HepG2 (cell line): Measurements from ENCODE around the gene VPS9D1. TPM values are rescaled to one million over a fixed set of nuclear protein-coding genes. Genes with fewer than 3 reads are reported as not detected.

ENCODE experiments used
- ATAC-seq: fragments of 200-7000 bp; cut with Tn5 transposase; 3 replicates; pipeline ENCODE4 v1.9.1; 2020; ENCODE audit warnings: mild to moderate bottlenecking, moderate library complexity
- BruUV-seq: library from RNA; stranded (reverse); fragments of 400-500 nt; replicated peaks from 2 replicates; lab custom pipeline; 2021; lab: Mats Ljungman, UMichigan
- CTCF ChIA-PET: fragments of 300-600 bp; formaldehyde crosslinking; extraction: SDS; loops from one replicate; lab custom pipeline; 2021; ENCODE audit warnings: low total read pairs, inconsistent platforms, low intra/inter-chr PET ratio; lab: Yijun Ruan, JAX
- POLR2A ChIA-PET: fragments of 350-600 bp; sonication (Branson Sonifier 250); formaldehyde crosslinking; loops from one replicate; lab custom pipeline; 2020; ENCODE audit warnings: antibody characterized with exemption, inconsistent platforms; lab: Yijun Ruan, JAX
- DNase-seq: peaks from one replicate; pipeline ENCODE4 v3.0.0-alpha.2; 2015; ENCODE audit warnings: low spot score
- FAIRE-seq: peaks from 3 replicates; lab custom pipeline; 2011; peaks lifted over from hg19 to GRCh38; lab: Jason Lieb, UNC
- H2AFZ ChIP-seq: one replicate; pipeline ENCODE4 v1.6.1; 2011; ENCODE audit warnings: low read length, inconsistent platforms
- H3K27ac ChIP-seq: fragments of 300-600 bp; 3 replicates; pipeline ENCODE4 v1.8.0; 2011; ENCODE audit warnings: mixed run types, mild to moderate bottlenecking, mixed read lengths, low read length, inconsistent platforms; ENCODE audit not compliant: insufficient read depth; ENCODE audit errors: extremely low read length
- H3K27me3 ChIP-seq, 2 experiments: fragments of 200-600 bp in 1 of 2; 2 replicates in 1 of 2; 3 replicates in 1 of 2; pipeline versions ENCODE4 v1.6.0 to v1.8.0; 2011; ENCODE audit warnings: low read length in 2 of 2, mild to moderate bottlenecking in 2 of 2, moderate library complexity in 2 of 2, inconsistent platforms in 1 of 2; ENCODE audit not compliant: insufficient read depth in 2 of 2, control insufficient read depth in 1 of 2
- H3K36me3 ChIP-seq, 2 experiments: fragments of 200-600 bp in 1 of 2; replicated peaks in 1 of 2; 2 replicates in 1 of 2; 3 replicates in 1 of 2; pipeline versions ENCODE4 v1.5.1 to v1.8.0; 2011; ENCODE audit warnings: low read length in 2 of 2, inconsistent platforms in 1 of 2; ENCODE audit not compliant: insufficient read depth in 2 of 2, control insufficient read depth in 1 of 2
- H3K4me1 ChIP-seq: 2 replicates; pipeline ENCODE4 v1.5.1; 2012; ENCODE audit warnings: low read length, inconsistent platforms; ENCODE audit not compliant: insufficient read depth
- H3K4me2 ChIP-seq: 2 replicates; pipeline ENCODE4 v1.6.0; 2011; ENCODE audit warnings: low read depth, low read length, inconsistent platforms
- H3K4me3 ChIP-seq, 3 experiments: fragments of 200-600 bp in 1 of 3; sonication (generic), shearing (Covaris generic) in 1 of 3; replicated peaks in 1 of 3; 2 replicates each; pipeline ENCODE4 v1.5.1; 2011 to 2016; ENCODE audit warnings: low read length in 3 of 3, inconsistent platforms in 2 of 3, low read depth in 2 of 3, mild to moderate bottlenecking in 2 of 3, control low read depth in 1 of 3, mixed read lengths in 1 of 3; ENCODE audit not compliant: insufficient read depth in 1 of 3
- H3K79me2 ChIP-seq: one replicate; pipeline ENCODE4 v1.6.1; 2011; ENCODE audit warnings: low read length, inconsistent platforms; ENCODE audit not compliant: insufficient read depth
- H3K9ac ChIP-seq: 2 replicates; pipeline ENCODE4 v1.6.0; 2011; ENCODE audit warnings: mild to moderate bottlenecking, low read depth, low read length, inconsistent platforms; ENCODE audit not compliant: insufficient read depth
- H3K9me3 ChIP-seq: 2 replicates; pipeline ENCODE4 v1.5.1; 2012; ENCODE audit warnings: mild to moderate bottlenecking, low read length
- H4K20me1 ChIP-seq: 2 replicates; pipeline ENCODE4 v1.6.0; 2011; ENCODE audit warnings: inconsistent platforms, mild to moderate bottlenecking, low read length, moderate library complexity; ENCODE audit not compliant: insufficient read depth
- JUND ChIP-seq: sonication (generic); formaldehyde crosslinking; IDR thresholded peaks from 2 replicates; pipeline ENCODE4 v1.8.0; 2022; ENCODE audit warnings: mild to moderate bottlenecking, missing genetic modification reagents
- MYNN ChIP-seq: sonication (generic); formaldehyde crosslinking; IDR thresholded peaks from 2 replicates; pipeline ENCODE4 v1.4.0; 2020; ENCODE audit warnings: mild to moderate bottlenecking, low read depth, missing genetic modification reagents
- NR3C1 ChIP-seq: sonication (generic); formaldehyde crosslinking; IDR thresholded peaks from 2 replicates; pipeline ENCODE4 v1.4.0; 2020; ENCODE audit warnings: missing genetic modification reagents
- SNAPC2 ChIP-seq: sonication (generic); formaldehyde crosslinking; IDR thresholded peaks from 2 replicates; pipeline ENCODE4 v1.8.1; 2022; ENCODE audit warnings: mild to moderate bottlenecking, missing genetic modification reagents
- SP5 ChIP-seq: IDR thresholded peaks from 2 replicates; pipeline ENCODE4 v1.6.1; 2016; ENCODE audit warnings: low read depth, borderline replicate concordance
- TAF15 ChIP-seq: fragments of 200-400 bp; formaldehyde crosslinking; IDR thresholded peaks from one replicate; pipeline ENCODE4 v1.6.1; 2018; ENCODE audit warnings: mild to moderate bottlenecking, low read depth, low read length; ENCODE audit not compliant: poor library complexity, severe bottlenecking
- TBP ChIP-seq: sonication (generic); formaldehyde crosslinking; IDR thresholded peaks from 2 replicates; pipeline ENCODE4 v1.5.0; 2020; ENCODE audit warnings: missing genetic modification reagents
- ZBTB7B ChIP-seq: sonication (generic); formaldehyde crosslinking; IDR thresholded peaks from 2 replicates; pipeline ENCODE4 v1.4.0; 2020; ENCODE audit warnings: missing genetic modification reagents
- ZNF24 ChIP-seq: fragments of 450-650 bp; IDR thresholded peaks from 2 replicates; pipeline ENCODE4 v1.6.1; 2017; ENCODE audit warnings: antibody characterized with exemption, mild to moderate bottlenecking
- ZNF569 ChIP-seq: sonication (generic); formaldehyde crosslinking; IDR thresholded peaks from 2 replicates; pipeline ENCODE4 v1.5.0; 2020; ENCODE audit warnings: mild to moderate bottlenecking, missing genetic modification reagents, moderate library complexity, borderline replicate concordance
- ZNF615 ChIP-seq: sonication (generic); formaldehyde crosslinking; IDR thresholded peaks from 2 replicates; pipeline ENCODE4 v1.5.0; 2020; ENCODE audit warnings: mild to moderate bottlenecking, missing genetic modification reagents, borderline replicate concordance
- ZNF773 ChIP-seq: sonication (generic); formaldehyde crosslinking; IDR thresholded peaks from 2 replicates; pipeline ENCODE4 v1.4.0; 2020; ENCODE audit warnings: missing genetic modification reagents, borderline replicate concordance
- ZNF777 ChIP-seq: sonication (generic); formaldehyde crosslinking; IDR thresholded peaks from 2 replicates; pipeline ENCODE4 v1.4.0; 2020; ENCODE audit warnings: missing genetic modification reagents
- ZSCAN12 ChIP-seq: sonication (generic); formaldehyde crosslinking; IDR thresholded peaks from 2 replicates; pipeline ENCODE4 v1.9.0; 2021; ENCODE audit warnings: mild to moderate bottlenecking, missing genetic modification reagents
- ZSCAN22 ChIP-seq: sonication (generic); formaldehyde crosslinking; IDR thresholded peaks from 2 replicates; pipeline ENCODE4 v1.4.0; 2020; ENCODE audit warnings: mild to moderate bottlenecking, missing genetic modification reagents
- WGBS: methylation state at CpG from one replicate; pipeline ENCODE4 v1.1.6; 2017; ENCODE audit warnings: low lambda C conversion rate; 5-methylcytosine and 5-hydroxymethylcytosine counted together
- in situ Hi-C: cut with HindIII; loops from 2 replicates; pipeline ENCODE4 v1.10.0; 2017; ENCODE audit warnings: low pct_unique_long_range_greater_than_20kb; ENCODE audit not compliant: extremely low pct_ligation_motif_present
- intact Hi-C: fragments of 100-400 bp; cut with micrococcal nuclease; formaldehyde crosslinking; loops from one replicate; pipeline ENCODE4 v1.10.0; 2022; ENCODE audit not compliant: unreplicated experiment
- polyA plus RNA-seq, 8 experiments: library from polyadenylated mRNA; depleted of rRNA in 3 of 8; stranded (reverse) in 7 of 8; unstranded in 1 of 8; fragments of >200 nt; fragmentation: Illumina TruSeq in 4 of 8; extraction: Trizol in 4 of 8; gene quantifications; 2 replicates each; pipeline versions ENCODE4 v1.2.1 to v1.2.3, GENCODE V29; 2011 to 2016; ENCODE audit warnings: low read depth in 4 of 8, missing spikeins in 1 of 8, mixed read lengths in 1 of 8; ENCODE audit not compliant: insufficient read depth in 1 of 8
- total RNA-seq, 5 experiments: library from RNA; depleted of rRNA; stranded (reverse); fragments of >200 nt; fragmentation: Illumina TruSeq; extraction: Trizol; gene quantifications; 2 replicates each; pipeline ENCODE4 v1.2.3, GENCODE V29; 2016; ENCODE audit warnings: low read depth in 1 of 5
- TF ChIP-seq, protein P1 (sequence below): sonication (generic); formaldehyde crosslinking; IDR thresholded peaks from 2 replicates; pipeline ENCODE4 v1.5.0; 2020; ENCODE audit warnings: mild to moderate bottlenecking, missing genetic modification reagents
- TF ChIP-seq, protein P2 (sequence below): sonication (generic); formaldehyde crosslinking; IDR thresholded peaks from 2 replicates; pipeline ENCODE4 v1.5.0; 2020; ENCODE audit warnings: mild to moderate bottlenecking, missing genetic modification reagents, borderline replicate concordance
- TF ChIP-seq, protein P3 (sequence below): sonication (generic); formaldehyde crosslinking; conservative IDR thresholded peaks from 2 replicates; pipeline ENCODE4 v1.4.0; 2020; ENCODE audit warnings: missing genetic modification reagents
- TF ChIP-seq, protein P4 (sequence below): sonication (generic); formaldehyde crosslinking; IDR thresholded peaks from 2 replicates; pipeline ENCODE4 v1.8.0; 2022; ENCODE audit warnings: mild to moderate bottlenecking, missing genetic modification reagents, borderline replicate concordance
- TF ChIP-seq, protein P5 (sequence below): sonication (generic); formaldehyde crosslinking; IDR thresholded peaks from 2 replicates; pipeline ENCODE4 v1.8.1; 2023; ENCODE audit warnings: mild to moderate bottlenecking, moderate library complexity, missing genetic modification reagents

Gene VPS9D1
- total and polyA plus RNA-seq, 2 of the 13 experiments (the other 11 are each of a cell fraction or from before 2014, with no cell fraction given): 10.1 to 13.2 TPM

GRCh38 chr16:89720551-89720812 is 216 bp downstream of the VPS9D1 start:
- peak; percentile 66 for DNase-seq
- Histone ChIP-seq H3K79me2 (peaks cover 18% of the 10 kb centered on the region), H3K27me3 (no peaks in the 10 kb centered on the region; a peak in 1 of 5 replicates), H3K4me3 (peak overlapping the region; percentile 72 to 89 (median 82)), H3K27ac (peak overlapping the region; percentile 97), H3K9me3 (no peaks in the 10 kb centered on the region), H4K20me1 (peaks cover 6% of the 10 kb centered on the region; the same call in 1 of the 2 replicates), H3K4me1 (peaks cover 39% of the 10 kb centered on the region), H3K9ac (peak overlapping the region; percentile 97), H3K4me2 (peak overlapping the region; percentile 95), H3K36me3 (peaks cover 11 to 22% of the 10 kb centered on the region in 2 experiments), H2AFZ (no peak overlapping the region)
- no peak for FAIRE-seq
- in situ Hi-C loops: no loop called here
- peak; percentile 61 for ATAC-seq
- intact Hi-C loops: no loop called here
- BruUV-seq: no TSS peak
- WGBS: 0% methylated on average over 1 of the region's 29 CpGs
- ChIA-PET CTCF (no interaction called here), POLR2A (interaction anchor here (0.6 to 3.1 kb wide), 10 partner anchors 10 to 202 kb away, joined by 3 to 12 read pairs (median 4); partner anchors contain the start of genes SPATA2L and TCF25)
- TF ChIP-seq SP5 (CRISPR knock-in tag): peak; percentile 69
- no peak for TF ChIP-seq NR3C1
- no peak for TF ChIP-seq ZBTB7B (CRISPR knock-in tag)
- TF ChIP-seq, protein P1, sequence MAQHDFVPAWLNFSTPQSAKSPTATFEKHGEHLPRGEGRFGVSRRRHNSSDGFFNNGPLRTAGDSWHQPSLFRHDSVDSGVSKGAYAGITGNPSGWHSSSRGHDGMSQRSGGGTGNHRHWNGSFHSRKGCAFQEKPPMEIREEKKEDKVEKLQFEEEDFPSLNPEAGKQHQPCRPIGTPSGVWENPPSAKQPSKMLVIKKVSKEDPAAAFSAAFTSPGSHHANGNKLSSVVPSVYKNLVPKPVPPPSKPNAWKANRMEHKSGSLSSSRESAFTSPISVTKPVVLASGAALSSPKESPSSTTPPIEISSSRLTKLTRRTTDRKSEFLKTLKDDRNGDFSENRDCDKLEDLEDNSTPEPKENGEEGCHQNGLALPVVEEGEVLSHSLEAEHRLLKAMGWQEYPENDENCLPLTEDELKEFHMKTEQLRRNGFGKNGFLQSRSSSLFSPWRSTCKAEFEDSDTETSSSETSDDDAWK: no peak
- TF ChIP-seq, protein P2, sequence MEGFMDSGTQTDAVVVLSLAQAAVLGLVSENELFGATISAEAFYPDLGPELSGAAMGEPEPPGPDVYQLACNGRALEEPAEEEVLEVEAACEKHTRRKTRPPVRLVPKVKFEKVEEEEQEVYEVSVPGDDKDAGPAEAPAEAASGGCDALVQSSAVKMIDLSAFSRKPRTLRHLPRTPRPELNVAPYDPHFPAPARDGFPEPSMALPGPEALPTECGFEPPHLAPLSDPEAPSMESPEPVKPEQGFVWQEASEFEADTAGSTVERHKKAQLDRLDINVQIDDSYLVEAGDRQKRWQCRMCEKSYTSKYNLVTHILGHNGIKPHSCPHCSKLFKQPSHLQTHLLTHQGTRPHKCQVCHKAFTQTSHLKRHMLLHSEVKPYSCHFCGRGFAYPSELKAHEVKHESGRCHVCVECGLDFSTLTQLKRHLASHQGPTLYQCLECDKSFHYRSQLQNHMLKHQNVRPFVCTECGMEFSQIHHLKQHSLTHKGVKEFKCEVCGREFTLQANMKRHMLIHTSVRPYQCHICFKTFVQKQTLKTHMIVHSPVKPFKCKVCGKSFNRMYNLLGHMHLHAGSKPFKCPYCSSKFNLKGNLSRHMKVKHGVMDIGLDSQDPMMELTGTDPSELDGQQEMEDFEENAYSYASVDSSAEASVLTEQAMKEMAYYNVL (CRISPR knock-in tag): peak; percentile 20; the same call in 1 of the 2 replicates
- 0 out of 2 replicates have a peak, but pooled peaks have one; percentile 12 for TF ChIP-seq ZNF615 (CRISPR knock-in tag)
- peak; percentile 93 for TF ChIP-seq SNAPC2 (CRISPR knock-in tag)
- TF ChIP-seq, protein P3, sequence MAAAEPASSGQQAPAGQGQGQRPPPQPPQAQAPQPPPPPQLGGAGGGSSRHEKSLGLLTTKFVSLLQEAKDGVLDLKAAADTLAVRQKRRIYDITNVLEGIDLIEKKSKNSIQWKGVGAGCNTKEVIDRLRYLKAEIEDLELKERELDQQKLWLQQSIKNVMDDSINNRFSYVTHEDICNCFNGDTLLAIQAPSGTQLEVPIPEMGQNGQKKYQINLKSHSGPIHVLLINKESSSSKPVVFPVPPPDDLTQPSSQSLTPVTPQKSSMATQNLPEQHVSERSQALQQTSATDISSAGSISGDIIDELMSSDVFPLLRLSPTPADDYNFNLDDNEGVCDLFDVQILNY: no peak
- no peak for TF ChIP-seq ZSCAN22 (CRISPR knock-in tag)
- TF ChIP-seq ZNF569 (CRISPR knock-in tag): no peak
- no peak for TF ChIP-seq MYNN (CRISPR knock-in tag)
- peak; percentile 40 for TF ChIP-seq TAF15
- TF ChIP-seq ZSCAN12: no peak
- TF ChIP-seq ZNF773 (CRISPR knock-in tag): no peak
- TF ChIP-seq, protein P4, sequence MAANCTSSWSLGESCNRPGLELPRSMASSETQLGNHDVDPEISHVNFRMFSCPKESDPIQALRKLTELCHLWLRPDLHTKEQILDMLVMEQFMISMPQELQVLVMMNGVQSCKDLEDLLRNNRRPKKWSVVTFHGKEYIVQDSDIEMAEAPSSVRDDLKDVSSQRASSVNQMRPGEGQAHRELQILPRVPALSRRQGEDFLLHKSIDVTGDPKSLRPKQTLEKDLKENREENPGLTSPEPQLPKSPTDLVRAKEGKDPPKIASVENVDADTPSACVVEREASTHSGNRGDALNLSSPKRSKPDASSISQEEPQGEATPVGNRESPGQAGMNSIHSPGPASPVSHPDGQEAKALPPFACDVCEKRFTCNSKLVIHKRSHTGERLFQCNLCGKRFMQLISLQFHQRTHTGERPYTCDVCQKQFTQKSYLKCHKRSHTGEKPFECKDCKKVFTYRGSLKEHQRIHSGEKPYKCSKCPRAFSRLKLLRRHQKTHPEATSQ (CRISPR knock-in tag): 0 out of 2 replicates have a peak, but pooled peaks have one; percentile 51
- no peak for TF ChIP-seq JUND (CRISPR knock-in tag)
- TF ChIP-seq TBP (CRISPR knock-in tag): no peak
- no peak for TF ChIP-seq ZNF777 (CRISPR knock-in tag)
- TF ChIP-seq ZNF24: no peak
- TF ChIP-seq, protein P5, sequence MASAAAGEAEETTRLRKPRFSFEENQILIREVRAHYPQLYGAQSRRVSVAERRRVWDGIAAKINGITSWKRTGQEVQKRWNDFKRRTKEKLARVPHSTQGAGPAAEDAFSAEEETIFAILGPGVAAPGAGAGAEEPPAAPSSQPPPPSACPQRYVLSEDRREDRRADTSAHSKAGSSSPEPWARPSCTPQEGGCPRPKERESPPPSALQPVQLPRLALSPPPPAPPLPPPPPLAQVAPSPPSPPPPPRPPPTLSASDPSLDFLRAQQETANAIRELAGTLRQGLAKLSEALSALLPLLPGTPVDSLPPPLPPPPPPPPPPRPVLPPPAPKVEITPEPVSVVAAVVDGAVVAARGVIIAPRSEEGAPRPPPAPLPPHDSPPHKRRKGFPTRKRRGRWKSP (CRISPR knock-in tag): no peak
